GM12801 (cell line): ENCODE results near the gene BCL11A.

Source experiments
- TF ChIP-seq, protein P1 (sequence below): IDR thresholded peaks from one replicate; pipeline ENCODE4 v1.5.1; 2011; ENCODE audit warnings: control low read depth; ENCODE audit not compliant: insufficient read length; ENCODE audit errors: extremely low read depth

The BCL11A gene

GRCh38 chr2:60465736-60466135 lies 87.7 kb downstream of the BCL11A start:
- TF ChIP-seq, protein P1, sequence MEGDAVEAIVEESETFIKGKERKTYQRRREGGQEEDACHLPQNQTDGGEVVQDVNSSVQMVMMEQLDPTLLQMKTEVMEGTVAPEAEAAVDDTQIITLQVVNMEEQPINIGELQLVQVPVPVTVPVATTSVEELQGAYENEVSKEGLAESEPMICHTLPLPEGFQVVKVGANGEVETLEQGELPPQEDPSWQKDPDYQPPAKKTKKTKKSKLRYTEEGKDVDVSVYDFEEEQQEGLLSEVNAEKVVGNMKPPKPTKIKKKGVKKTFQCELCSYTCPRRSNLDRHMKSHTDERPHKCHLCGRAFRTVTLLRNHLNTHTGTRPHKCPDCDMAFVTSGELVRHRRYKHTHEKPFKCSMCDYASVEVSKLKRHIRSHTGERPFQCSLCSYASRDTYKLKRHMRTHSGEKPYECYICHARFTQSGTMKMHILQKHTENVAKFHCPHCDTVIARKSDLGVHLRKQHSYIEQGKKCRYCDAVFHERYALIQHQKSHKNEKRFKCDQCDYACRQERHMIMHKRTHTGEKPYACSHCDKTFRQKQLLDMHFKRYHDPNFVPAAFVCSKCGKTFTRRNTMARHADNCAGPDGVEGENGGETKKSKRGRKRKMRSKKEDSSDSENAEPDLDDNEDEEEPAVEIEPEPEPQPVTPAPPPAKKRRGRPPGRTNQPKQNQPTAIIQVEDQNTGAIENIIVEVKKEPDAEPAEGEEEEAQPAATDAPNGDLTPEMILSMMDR: no peak

DNA sequence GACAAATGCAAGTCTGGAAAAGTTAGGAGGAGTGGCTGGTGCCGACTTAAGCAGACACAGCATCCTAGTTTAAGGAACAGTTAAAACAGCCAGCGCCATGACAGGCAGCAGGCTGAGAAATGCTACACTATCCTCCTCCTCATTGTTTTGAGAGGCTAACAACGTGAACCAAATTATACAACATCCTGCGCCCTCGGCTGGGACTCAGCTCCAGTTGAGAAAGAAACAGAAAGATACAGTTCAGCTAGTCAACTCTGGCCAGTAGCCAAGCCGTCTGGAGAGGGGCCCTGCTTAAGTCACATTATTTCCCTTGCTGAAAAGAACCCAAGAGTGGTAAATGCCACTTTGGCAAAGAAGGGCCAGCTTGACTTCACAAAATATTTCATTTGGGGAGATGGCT lies 90.2 kb downstream of the BCL11A start:
- TF ChIP-seq, protein P1: no peak

- TF ChIP-seq, protein P1: no peak
Observed at GRCh38 chr2:60461421-60462108, 91.9 kb downstream of the BCL11A start.

GRCh38 chr2:60460577-60461420 lies 92.7 kb downstream of the BCL11A start:
- TF ChIP-seq, protein P1: no peak

DNA sequence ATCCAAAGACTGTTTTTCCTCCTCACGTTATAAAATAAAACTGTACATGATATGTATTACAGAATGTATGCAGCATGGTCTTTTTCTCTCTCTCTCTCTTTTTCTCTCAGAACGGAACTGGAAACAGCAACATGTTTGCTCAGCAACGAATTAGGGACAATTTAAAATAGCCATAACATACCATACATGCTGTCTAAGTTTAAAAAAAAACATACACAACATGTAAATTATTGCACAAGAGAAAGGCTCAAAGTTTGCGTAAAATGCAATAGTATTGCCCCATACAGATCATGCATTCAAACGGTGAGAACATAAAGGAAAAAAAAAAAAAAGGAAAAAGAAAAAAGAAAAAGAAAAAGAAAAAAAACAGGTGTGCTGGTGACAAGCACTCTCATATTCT lies 93.6 kb downstream of the BCL11A start:
- TF ChIP-seq, protein P1: no peak

GRCh38 chr2:60456115-60456770 lies 97.2 kb downstream of the BCL11A start:
- TF ChIP-seq, protein P1: no peak

DNA sequence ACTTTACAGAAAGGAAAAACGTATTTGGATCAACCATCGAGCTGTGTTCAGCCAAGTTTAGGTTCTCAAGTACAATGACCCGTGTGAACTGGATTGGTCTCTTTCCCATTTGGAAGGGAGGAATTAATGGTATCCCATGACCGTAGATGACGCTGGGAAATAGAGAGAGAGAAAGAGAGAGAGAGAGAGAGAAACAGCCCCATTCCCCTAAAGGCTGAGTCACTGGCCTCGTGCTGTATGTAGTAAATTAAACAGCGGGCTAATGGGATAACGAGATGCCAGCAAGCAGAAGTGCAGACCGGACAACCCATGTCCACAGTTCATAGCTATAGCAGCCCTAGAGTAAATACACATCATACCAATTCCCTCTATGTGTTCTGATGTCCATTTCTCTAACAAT lies 99.6 kb downstream of the BCL11A start:
- TF ChIP-seq, protein P1: no peak
